RWPE1 (cell line): Measurements from ENCODE around the gene ADGRB2.

ENCODE experiments used
- CTCF ChIA-PET: fragments of 350-600 bp; sonication (Branson Sonifier 250); formaldehyde crosslinking; extraction: SDS; loops from one replicate; lab custom pipeline; 2021; lab: Yijun Ruan, JAX
- POLR2A ChIA-PET: fragments of 400-600 bp; formaldehyde crosslinking; extraction: SDS; loops from one replicate; lab custom pipeline; 2020; ENCODE audit warnings: antibody characterized with exemption; ENCODE audit not compliant: low non-redundant PET; lab: Yijun Ruan, JAX
- DNase-seq: peaks from one replicate; pipeline ENCODE4 v3.0.0; 2012; ENCODE audit warnings: low spot score
- H3K27ac ChIP-seq: fragments of 450-650 bp; 2 replicates; pipeline ENCODE4 v1.5.1; 2017
- TF ChIP-seq, protein P1 (sequence below): fragments of 450-650 bp; conservative IDR thresholded peaks from 2 replicates; pipeline ENCODE4 v1.5.1; 2017; ENCODE audit warnings: low read depth, mild to moderate bottlenecking

The ADGRB2 gene

DNA sequence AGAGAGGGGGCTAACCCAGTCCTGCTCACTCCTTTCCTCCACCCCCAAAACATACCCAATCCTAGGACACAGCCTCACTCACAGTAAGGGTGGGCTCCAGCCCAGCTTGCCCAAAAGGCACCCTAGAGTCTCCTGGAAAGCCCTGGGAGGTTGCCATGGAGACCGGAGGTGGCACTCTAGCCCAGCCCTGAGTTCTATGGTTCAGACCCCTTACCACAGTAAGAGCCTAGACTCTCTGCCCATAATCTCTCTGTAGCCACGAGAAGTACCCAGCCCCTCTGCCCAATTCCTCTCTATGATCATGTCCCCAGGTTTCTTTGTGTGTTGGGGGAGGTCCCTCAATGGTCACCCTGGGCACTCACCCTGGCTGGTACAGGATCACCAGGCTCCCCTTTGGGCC lies 74.8 kb downstream of the ADGRB2 start:
- H3K27ac ChIP-seq = peak overlapping the region; percentile 83
- no peak for DNase-seq
- TF ChIP-seq, protein P1, sequence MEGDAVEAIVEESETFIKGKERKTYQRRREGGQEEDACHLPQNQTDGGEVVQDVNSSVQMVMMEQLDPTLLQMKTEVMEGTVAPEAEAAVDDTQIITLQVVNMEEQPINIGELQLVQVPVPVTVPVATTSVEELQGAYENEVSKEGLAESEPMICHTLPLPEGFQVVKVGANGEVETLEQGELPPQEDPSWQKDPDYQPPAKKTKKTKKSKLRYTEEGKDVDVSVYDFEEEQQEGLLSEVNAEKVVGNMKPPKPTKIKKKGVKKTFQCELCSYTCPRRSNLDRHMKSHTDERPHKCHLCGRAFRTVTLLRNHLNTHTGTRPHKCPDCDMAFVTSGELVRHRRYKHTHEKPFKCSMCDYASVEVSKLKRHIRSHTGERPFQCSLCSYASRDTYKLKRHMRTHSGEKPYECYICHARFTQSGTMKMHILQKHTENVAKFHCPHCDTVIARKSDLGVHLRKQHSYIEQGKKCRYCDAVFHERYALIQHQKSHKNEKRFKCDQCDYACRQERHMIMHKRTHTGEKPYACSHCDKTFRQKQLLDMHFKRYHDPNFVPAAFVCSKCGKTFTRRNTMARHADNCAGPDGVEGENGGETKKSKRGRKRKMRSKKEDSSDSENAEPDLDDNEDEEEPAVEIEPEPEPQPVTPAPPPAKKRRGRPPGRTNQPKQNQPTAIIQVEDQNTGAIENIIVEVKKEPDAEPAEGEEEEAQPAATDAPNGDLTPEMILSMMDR = no peak
- POLR2A ChIA-PET = no interaction called here
- CTCF ChIA-PET = no interaction called here

DNA sequence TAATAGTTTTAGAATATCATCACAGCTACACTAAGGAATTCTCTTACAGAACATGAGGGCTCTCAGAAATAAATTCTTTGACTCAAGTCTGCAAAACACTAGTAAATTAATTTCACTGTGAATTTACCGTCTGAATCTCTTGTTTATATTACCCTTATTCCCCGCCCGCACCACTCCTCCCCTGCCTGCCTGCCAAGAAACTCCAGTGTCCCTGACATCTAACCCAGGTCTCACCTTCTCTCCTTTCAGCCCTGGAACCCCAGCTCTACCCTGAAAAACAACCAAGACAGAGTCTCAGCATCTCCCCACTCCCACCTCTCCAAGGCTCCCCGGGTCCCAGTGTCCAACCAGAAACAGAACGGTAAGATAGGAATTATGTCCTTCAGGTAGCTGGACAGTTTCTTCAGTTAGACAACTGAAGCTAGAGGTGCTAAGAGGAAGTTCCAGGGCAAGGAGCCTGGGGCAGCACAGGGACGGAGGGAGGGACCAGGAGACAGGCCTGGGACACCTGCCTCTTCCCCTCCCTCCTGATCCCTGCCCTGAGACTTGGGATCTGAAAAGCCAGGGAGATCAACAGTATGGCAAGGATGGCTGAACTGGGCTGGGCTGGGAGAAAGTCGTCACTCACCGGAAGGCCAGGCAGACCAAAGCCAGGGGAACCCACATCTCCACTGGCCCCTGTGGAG lies 75.8 kb downstream of the ADGRB2 start:
- TF ChIP-seq, protein P1 = no peak
- CTCF ChIA-PET = interaction anchor here (0.6 to 0.7 kb wide), 2 partner anchors 95 to 726 kb away, joined by 3 to 4 read pairs; no protein-coding TSS in a partner anchor
- no peak for DNase-seq
- POLR2A ChIA-PET = no interaction called here
- H3K27ac ChIP-seq = peak overlapping the region; percentile 83

DNA sequence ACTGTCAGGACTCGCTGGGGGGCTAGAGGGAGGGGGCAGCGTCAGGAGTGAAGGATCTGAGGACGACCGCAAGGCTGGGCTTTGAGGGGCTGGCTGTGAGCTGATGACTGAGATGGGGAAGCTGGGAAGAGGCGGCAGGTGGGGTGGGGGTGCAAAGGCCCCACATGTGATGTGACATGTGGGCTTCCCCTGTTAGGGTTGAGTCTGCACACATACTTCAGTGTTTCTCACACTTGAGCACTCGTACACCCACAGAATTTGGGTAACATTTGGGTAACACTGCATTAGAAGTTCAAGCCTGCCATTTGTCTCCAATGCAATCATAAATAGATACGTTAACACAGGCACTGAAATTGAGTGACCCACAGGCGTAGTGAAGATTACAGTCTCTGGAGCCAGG lies 76.5 kb downstream of the ADGRB2 start:
- TF ChIP-seq, protein P1 = no peak
- CTCF ChIA-PET = no interaction called here

DNA sequence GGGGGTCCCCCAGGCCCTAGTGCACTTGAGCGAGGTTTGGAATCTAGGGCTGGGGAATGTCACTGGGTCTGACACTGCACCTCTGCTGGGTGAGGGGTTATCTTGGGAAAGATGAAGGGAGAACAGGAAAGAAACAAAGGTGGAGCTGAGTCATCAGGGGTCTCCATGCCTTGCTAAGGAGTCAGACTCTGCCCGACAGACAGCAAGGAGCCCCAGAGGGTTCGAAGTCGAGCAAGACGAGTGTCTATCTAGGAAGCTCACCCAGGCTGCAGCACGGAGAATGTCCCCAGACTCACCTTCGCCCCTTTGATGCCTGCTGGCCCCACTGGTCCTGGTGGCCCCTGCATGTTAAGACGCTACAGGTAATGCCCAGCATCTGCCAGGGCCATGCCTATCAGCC lies 78.3 kb downstream of the ADGRB2 start:
- CTCF ChIA-PET = no interaction called here
- DNase-seq = no peak
- TF ChIP-seq, protein P1 = no peak
- peak overlapping the region; percentile 16; the same call in 1 of the 2 replicates for H3K27ac ChIP-seq
- POLR2A ChIA-PET = no interaction called here

More for the DNA sequence above, 76.5 kb downstream of the ADGRB2 start:
- POLR2A ChIA-PET = no interaction called here
- no peak for DNase-seq
- H3K27ac ChIP-seq = no peak overlapping the region

DNA sequence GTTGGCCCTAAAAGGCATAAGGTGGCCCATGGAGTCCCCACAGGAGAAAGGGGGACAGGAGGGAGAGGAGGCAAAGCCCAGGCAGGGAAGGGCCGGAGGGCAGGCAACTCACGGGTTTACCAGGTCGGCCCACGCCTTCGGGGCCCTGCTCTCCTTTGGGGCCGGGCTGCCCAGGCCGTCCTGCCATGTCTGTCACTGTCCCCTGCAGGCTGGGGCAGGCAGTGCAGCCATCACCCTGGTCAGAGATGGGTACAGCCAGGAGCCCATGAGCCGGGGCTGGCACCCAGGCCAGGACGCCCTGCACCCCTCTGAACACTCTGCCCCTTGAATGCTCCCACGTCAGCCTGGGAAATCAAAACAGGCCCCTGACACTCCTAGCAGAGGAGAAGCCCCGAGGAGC lies 80.1 kb downstream of the ADGRB2 start:
- peak overlapping the region; percentile 26 for H3K27ac ChIP-seq
- ChIA-PET POLR2A (interaction anchor here (0.5 kb wide), 1 partner anchor 307 kb away, joined by 5 read pairs; no protein-coding TSS in a partner anchor), CTCF (interaction anchor here (0.6 kb wide), 1 partner anchor 51 kb away, joined by 3 read pairs; no protein-coding TSS in a partner anchor)
- DNase-seq = no peak
- TF ChIP-seq, protein P1 = no peak

DNA sequence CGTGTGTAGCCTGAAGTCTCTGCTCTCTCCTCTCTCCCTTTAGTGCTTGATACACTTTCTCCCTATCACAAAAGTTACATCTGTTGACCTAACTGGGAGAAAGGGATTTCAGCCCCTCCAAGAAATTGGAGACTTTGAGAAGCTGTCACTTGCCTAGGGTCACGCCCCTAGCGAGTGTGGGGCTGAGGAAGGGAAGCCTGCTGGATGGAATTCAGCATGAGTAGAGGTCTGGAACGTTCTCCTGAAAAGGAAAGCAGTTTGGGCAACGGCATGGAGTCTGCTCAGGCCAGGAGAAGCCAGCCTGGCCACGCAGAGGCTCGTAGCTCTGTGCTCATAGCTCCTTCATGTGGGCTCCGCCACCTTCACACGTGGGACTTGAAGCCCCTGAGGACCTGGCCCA lies 82.7 kb downstream of the ADGRB2 start:
- DNase-seq = no peak
- ChIA-PET POLR2A (no interaction called here), CTCF (interaction anchor here (0.6 kb wide), 1 partner anchor 17 kb away, joined by 3 read pairs; no protein-coding TSS in a partner anchor)
- H3K27ac ChIP-seq = peak overlapping the region; percentile 32
- TF ChIP-seq, protein P1 = no peak
